MM.1S (cell line): ENCODE measurements around the gene YWHAG.
"Not testable (repeated sequence)": the region's sequence is repeated elsewhere in the genome, so short reads cannot be mapped to it uniquely, and the experiment has no call there.

ENCODE experiments used
- DNase-seq: peaks from one replicate; pipeline ENCODE4 v3.0.0-alpha.2; 2015
- H2AFZ ChIP-seq: fragments of 300-600 bp; sonication (generic); 2 replicates; pipeline ENCODE4 v1.6.0; 2016; ENCODE audit warnings: antibody characterized with exemption, low read length
- H3F3A ChIP-seq: fragments of 300-600 bp; sonication (generic); 2 replicates; pipeline ENCODE4 v1.6.1; 2016; ENCODE audit warnings: mild to moderate bottlenecking, antibody characterized with exemption, low read length, moderate library complexity, mixed read lengths; ENCODE audit not compliant: insufficient read depth
- H3K27ac ChIP-seq: fragments of 300-600 bp; sonication (generic); 2 replicates; pipeline ENCODE4 v1.5.1; 2016; ENCODE audit warnings: mild to moderate bottlenecking, low read length
- H3K27me3 ChIP-seq: fragments of 300-600 bp; sonication (generic); replicated peaks from 2 replicates; pipeline ENCODE4 v1.6.0; 2016; ENCODE audit warnings: low read length; ENCODE audit not compliant: insufficient read depth
- H3K36me3 ChIP-seq: fragments of 300-600 bp; sonication (generic); replicated peaks from 2 replicates; pipeline ENCODE4 v1.6.1; 2016; ENCODE audit warnings: mild to moderate bottlenecking, low read length, mixed read lengths; ENCODE audit not compliant: insufficient read depth
- H3K4me1 ChIP-seq: fragments of 300-600 bp; sonication (generic); 2 replicates; pipeline ENCODE4 v1.6.1; 2016; ENCODE audit warnings: low read length, mixed read lengths
- H3K4me2 ChIP-seq: fragments of 300-600 bp; sonication (generic); 2 replicates; pipeline ENCODE4 v1.6.0; 2016; ENCODE audit warnings: low read depth, low read length
- H3K4me3 ChIP-seq: fragments of 300-600 bp; sonication (generic); 2 replicates; pipeline ENCODE4 v1.5.1; 2016; ENCODE audit warnings: low read length, mixed read lengths
- H3K79me2 ChIP-seq: fragments of 300-600 bp; sonication (generic); 2 replicates; pipeline ENCODE4 v1.6.1; 2016; ENCODE audit warnings: mixed run types, low read length, mixed read lengths
- H3K9ac ChIP-seq: fragments of 300-600 bp; sonication (generic); 2 replicates; pipeline ENCODE4 v1.6.1; 2016; ENCODE audit warnings: low read length, mixed read lengths
- H3K9me2 ChIP-seq: fragments of 300-600 bp; sonication (generic); replicated peaks from 2 replicates; pipeline ENCODE4 v1.6.1; 2016; ENCODE audit warnings: mild to moderate bottlenecking, low read length, mixed read lengths; ENCODE audit not compliant: insufficient read depth
- H3K9me3 ChIP-seq: fragments of 300-600 bp; sonication (generic); replicated peaks from 2 replicates; pipeline ENCODE4 v1.6.1; 2016; ENCODE audit warnings: mild to moderate bottlenecking, low read length, mixed read lengths; ENCODE audit not compliant: insufficient read depth
- H4K20me1 ChIP-seq: fragments of 300-600 bp; sonication (generic); 2 replicates; pipeline ENCODE4 v1.6.1; 2016; ENCODE audit warnings: mild to moderate bottlenecking, low read length, moderate library complexity, mixed read lengths; ENCODE audit not compliant: insufficient read depth
- CTCF ChIP-seq: fragments of 300-600 bp; sonication (generic); IDR thresholded peaks from 2 replicates; pipeline ENCODE4 v1.5.1; 2016; ENCODE audit warnings: antibody characterized with exemption, low read length, mixed read lengths
- EZH2 ChIP-seq: fragments of 300-600 bp; sonication (generic); optimal IDR thresholded peaks from 2 replicates; pipeline ENCODE3; 2017; ENCODE audit warnings: low read depth, mild to moderate bottlenecking, antibody characterized with exemption, low read length, mixed read lengths
- EZH2phosphoT487 ChIP-seq: fragments of 300-600 bp; sonication (generic); IDR thresholded peaks from 2 replicates; pipeline ENCODE4 v1.6.1; 2018; ENCODE audit warnings: antibody characterized with exemption, low read length

Gene YWHAG

GRCh38 chr7:76294344-76295024, 64.3 kb downstream of the YWHAG start:
- H3K4me3 ChIP-seq = no peak overlapping the region
- no peaks in the 10 kb centered on the region for H3F3A ChIP-seq
- H3K9ac ChIP-seq = no peak overlapping the region
- no peaks in the 10 kb centered on the region for H3K36me3 ChIP-seq
- no peak overlapping the region for H3K27ac ChIP-seq
- peaks cover 8% of the 10 kb centered on the region for H3K4me1 ChIP-seq
- no peaks in the 10 kb centered on the region for H3K9me3 ChIP-seq
- TF ChIP-seq CTCF = no peak
- no peak for TF ChIP-seq EZH2phosphoT487
- TF ChIP-seq EZH2 = no peak
- no peak overlapping the region for H2AFZ ChIP-seq
- H3K27me3 ChIP-seq = peaks cover 1% of the 10 kb centered on the region; the same call in 1 of the 2 replicates
- peak; percentile 45 for DNase-seq
- no peaks in the 10 kb centered on the region for H4K20me1 ChIP-seq
- H3K9me2 ChIP-seq = no peaks in the 10 kb centered on the region
- no peak overlapping the region for H3K4me2 ChIP-seq
- H3K79me2 ChIP-seq = no peaks in the 10 kb centered on the region

GRCh38 chr7:76293407-76293901, 65.3 kb downstream of the YWHAG start:
- H3K4me2 ChIP-seq = no peak overlapping the region
- H3K4me3 ChIP-seq = no peak overlapping the region
- H3F3A ChIP-seq = no peaks in the 10 kb centered on the region
- no peaks in the 10 kb centered on the region for H3K79me2 ChIP-seq
- H3K9ac ChIP-seq = no peak overlapping the region
- no peaks in the 10 kb centered on the region for H4K20me1 ChIP-seq
- no peaks in the 10 kb centered on the region for H3K9me2 ChIP-seq
- H3K27me3 ChIP-seq = no peaks in the 10 kb centered on the region
- no peak for DNase-seq
- H3K4me1 ChIP-seq = peaks cover 8% of the 10 kb centered on the region
- TF ChIP-seq CTCF (no peak), EZH2phosphoT487 (no peak), EZH2 (no peak)
- H3K36me3 ChIP-seq = no peaks in the 10 kb centered on the region
- no peak overlapping the region for H3K27ac ChIP-seq
- H2AFZ ChIP-seq = no peak overlapping the region
- no peaks in the 10 kb centered on the region for H3K9me3 ChIP-seq

GRCh38 chr7:76292911-76293310, 65.9 kb downstream of the YWHAG start:
- H3K79me2 ChIP-seq, H3K9me2 ChIP-seq, H4K20me1 ChIP-seq, H3K27ac ChIP-seq, DNase-seq, H2AFZ ChIP-seq, H3K36me3 ChIP-seq, H3K9me3 ChIP-seq, H3K9ac ChIP-seq, H3K4me3 ChIP-seq, H3K27me3 ChIP-seq, H3F3A ChIP-seq, H3K4me2 ChIP-seq, H3K4me1 ChIP-seq: not testable (repeated sequence)

- Histone ChIP-seq H3K9ac (no peak overlapping the region), H3K79me2 (no peaks in the 10 kb centered on the region), H3K27ac (no peak overlapping the region), H3K4me1 (peaks cover 8% of the 10 kb centered on the region), H3K9me2 (no peaks in the 10 kb centered on the region), H3K27me3 (peaks cover 2% of the 10 kb centered on the region; the same call in 1 of the 2 replicates), H3K36me3 (no peaks in the 10 kb centered on the region), H3F3A (no peaks in the 10 kb centered on the region), H4K20me1 (no peaks in the 10 kb centered on the region), H3K4me3 (no peak overlapping the region), H3K9me3 (no peaks in the 10 kb centered on the region), H3K4me2 (peak overlapping the region; percentile 39; the same call in 1 of the 2 replicates), H2AFZ (0 out of 2 replicates have a peak overlapping the region, but pooled peaks have one; percentile 13)
- DNase-seq = no peak
- TF ChIP-seq CTCF = no peak
- no peak for TF ChIP-seq EZH2phosphoT487
- no peak for TF ChIP-seq EZH2
Measured at GRCh38 chr7:76292213-76292573, 66.6 kb downstream of the YWHAG start.
